NB4 (cell line): ENCODE data around the gene RANBP3.
A peak's percentile ranks its signal among the peaks of the same experiment; 100 is the strongest.

Experiments used
- DNase-seq: peaks from one replicate; pipeline ENCODE4 v3.0.0; 2010; ENCODE audit warnings: low read depth
- H3K4me3 ChIP-seq: one replicate; pipeline ENCODE4 v1.5.1; 2011; ENCODE audit warnings: mild to moderate bottlenecking, low read depth, low read length, moderate library complexity
- CTCF ChIP-seq: IDR thresholded peaks from one replicate; pipeline ENCODE4 v1.5.1; 2012; ENCODE audit warnings: low read depth, low read length
- MYC ChIP-seq: IDR thresholded peaks from 2 replicates; pipeline ENCODE4 v1.6.1; 2011; ENCODE audit warnings: low read depth, low read length
- POLR2A ChIP-seq: IDR thresholded peaks from 2 replicates; pipeline ENCODE4 v1.6.1; 2011; ENCODE audit warnings: mild to moderate bottlenecking; ENCODE audit not compliant: insufficient read length; ENCODE audit errors: extremely low read depth
- TF ChIP-seq, protein P1 (sequence below): IDR thresholded peaks from 2 replicates; pipeline ENCODE4 v1.6.1; 2011; ENCODE audit warnings: low read depth, low read length

Gene RANBP3

DNA sequence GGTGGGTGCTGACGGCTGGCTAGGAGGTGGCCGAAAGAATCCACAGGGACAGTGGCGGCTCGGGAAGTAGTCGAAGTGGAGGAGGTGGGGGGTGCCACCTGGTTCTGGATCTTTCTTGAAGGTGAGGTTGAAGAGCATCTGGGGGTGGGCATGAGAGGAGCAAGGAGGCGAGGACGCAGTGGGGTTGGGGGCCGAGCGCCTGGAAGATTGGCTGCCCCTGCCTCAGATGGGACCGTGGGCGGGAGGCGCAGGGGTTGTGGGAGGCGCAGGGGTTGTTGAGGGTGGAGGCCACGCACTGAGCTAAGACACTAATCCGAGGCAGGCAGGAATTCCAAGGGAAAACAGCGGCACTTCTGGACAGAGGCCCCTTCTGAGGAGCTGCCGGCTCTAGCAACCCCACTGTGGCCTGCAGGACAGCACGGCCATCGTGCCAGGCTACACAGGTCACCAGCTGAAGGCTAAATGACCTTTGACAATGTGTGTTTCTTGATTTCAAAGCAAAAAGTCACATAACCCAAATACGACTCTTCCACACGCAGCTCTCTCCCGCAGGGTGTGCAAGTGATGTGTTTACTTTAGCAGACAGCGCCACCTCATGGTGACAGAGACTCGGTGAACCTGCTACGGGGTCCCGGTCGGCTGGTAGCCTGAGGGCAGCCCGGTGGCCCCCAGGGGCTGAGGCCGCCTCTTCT, 44.1 kb upstream of the RANBP3 start:
- peak; percentile 48; the same call in 1 of the 2 replicates for TF ChIP-seq MYC
- peak; percentile 48 for TF ChIP-seq CTCF
- TF ChIP-seq, protein P1, sequence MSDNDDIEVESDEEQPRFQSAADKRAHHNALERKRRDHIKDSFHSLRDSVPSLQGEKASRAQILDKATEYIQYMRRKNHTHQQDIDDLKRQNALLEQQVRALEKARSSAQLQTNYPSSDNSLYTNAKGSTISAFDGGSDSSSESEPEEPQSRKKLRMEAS = peak; percentile 60
- no peak for TF ChIP-seq POLR2A
- H3K4me3 ChIP-seq = no peak overlapping the region
- peak; percentile 79 for DNase-seq

DNA sequence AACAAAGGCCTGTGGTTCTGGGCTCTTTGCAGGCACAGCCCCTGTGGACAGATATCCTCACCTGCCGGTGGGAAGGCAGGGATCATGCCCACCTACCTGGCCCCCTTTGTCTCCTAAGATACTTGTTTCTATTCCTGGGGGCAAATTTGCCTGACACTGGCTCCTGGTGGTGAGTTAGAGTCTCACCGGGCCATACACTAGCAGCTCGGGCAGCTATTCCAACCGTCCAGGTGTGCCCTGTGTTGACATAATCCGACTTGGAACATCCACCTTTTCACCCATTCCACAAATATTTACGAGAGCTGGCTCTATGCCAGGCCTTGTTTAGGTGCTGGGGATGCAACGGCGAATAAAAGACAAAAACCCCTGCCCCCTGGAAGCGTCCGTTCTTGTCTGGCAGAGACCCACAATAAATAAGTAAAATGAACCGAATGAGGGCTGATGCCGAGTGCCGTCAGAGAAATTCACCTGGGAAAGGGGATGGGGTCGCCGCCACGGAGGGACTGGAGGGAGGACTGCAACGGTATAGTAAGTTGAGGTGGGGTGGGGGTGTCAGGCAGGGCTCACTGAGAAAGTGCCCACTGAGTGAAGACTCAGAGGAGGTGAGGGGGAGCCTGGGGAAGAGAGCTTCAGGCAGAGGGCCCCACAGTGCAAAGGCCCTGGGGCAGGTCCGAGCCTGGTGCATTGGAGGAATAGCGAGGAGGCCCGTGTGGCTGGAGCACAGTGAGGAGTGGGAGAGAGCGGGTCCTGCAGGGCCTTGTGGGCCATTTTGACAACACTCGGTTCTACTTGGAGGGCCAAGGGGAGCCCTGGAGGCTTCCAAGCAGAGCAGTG, 43.2 kb upstream of the RANBP3 start:
- H3K4me3 ChIP-seq = no peak overlapping the region
- no peak for DNase-seq
- TF ChIP-seq, protein P1 = no peak
- no peak for TF ChIP-seq POLR2A
- TF ChIP-seq CTCF = no peak
- no peak for TF ChIP-seq MYC

- no peak overlapping the region for H3K4me3 ChIP-seq
- DNase-seq = peak; percentile 69
- TF ChIP-seq, protein P1 = no peak
- no peak for TF ChIP-seq POLR2A
- no peak for TF ChIP-seq MYC
- no peak for TF ChIP-seq CTCF
These were observed 42.4 kb upstream of the RANBP3 start for GRCh38 chr19:6020166-6020882.

DNA sequence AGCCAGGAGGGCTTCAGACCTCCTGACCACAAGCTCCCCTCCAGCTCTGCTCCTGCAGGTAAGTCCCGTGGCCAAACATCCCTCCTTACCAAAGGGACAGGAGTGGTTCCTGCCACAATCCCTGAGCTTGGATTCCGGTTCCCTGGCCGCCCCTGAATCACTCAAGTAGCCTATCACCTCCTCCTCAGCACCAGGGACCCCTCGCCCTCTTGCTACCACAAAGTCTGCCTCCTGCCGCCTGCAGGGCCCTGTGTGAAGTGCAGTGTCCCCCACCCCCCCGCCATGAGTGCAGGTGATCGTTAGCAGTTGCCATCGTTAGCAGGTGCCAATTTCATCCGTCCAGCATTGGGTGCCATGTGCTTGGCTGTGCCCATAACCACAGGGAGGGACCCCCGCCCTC, 40.8 kb upstream of the RANBP3 start:
- H3K4me3 ChIP-seq = no peak overlapping the region
- DNase-seq = no peak
- TF ChIP-seq, protein P1 = no peak
- TF ChIP-seq POLR2A (no peak), CTCF (no peak), MYC (no peak)

DNA sequence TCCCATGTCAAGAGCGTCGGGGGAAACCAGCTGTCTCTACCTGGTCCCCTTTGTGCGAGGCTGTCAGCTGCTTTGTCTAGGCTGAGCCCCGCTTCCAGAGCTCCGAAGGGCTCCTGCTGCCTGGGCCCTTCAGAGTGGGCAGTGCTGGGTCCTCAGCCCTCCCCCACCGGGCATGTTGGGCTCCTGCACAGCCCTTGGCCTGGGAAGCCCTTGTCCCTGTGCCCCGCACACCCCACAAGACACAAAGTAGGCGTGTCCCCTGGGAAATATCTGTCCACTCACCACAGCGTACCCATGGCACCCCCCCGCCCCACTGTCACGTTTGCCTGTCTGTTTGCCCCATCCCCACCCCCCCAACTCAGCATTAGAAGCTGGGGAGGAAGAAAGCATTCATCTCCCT, 39.6 kb upstream of the RANBP3 start:
- no peak overlapping the region for H3K4me3 ChIP-seq
- TF ChIP-seq, protein P1 = no peak
- TF ChIP-seq POLR2A = no peak
- no peak for DNase-seq
